CD14-positive monocyte (primary cell): ENCODE data around the gene GRXCR1. TPM values are rescaled to one million over a fixed set of nuclear protein-coding genes. Genes with fewer than 3 reads are reported as not detected.

Experiments used
- DNase-seq, 3 donors: peaks; one replicate each; pipeline ENCODE4 v3.0.0-alpha.2; 2011 to 2022
- H2AFZ ChIP-seq: 2 replicates; pipeline ENCODE4 v1.6.0; 2012; ENCODE audit warnings: mild to moderate bottlenecking, low read depth, low read length, inconsistent platforms; ENCODE audit not compliant: insufficient read depth, poor library complexity, severe bottlenecking
- H3K27ac ChIP-seq, 2 donors: 1 replicate in 1 of 2; 2 replicates in 1 of 2; pipeline ENCODE4 v1.5.1; 2012 to 2013; ENCODE audit warnings: low read length in 2 of 2, control low read depth in 1 of 2, inconsistent platforms in 1 of 2, low read depth in 1 of 2, mild to moderate bottlenecking in 1 of 2
- H3K27me3 ChIP-seq, 2 donors: one replicate each; pipeline versions ENCODE4 v1.6.0 to v1.6.1; 2011 to 2013; ENCODE audit warnings: low read length in 2 of 2; ENCODE audit not compliant: control insufficient read depth in 2 of 2, insufficient read depth in 2 of 2
- H3K36me3 ChIP-seq, 2 donors: replicated peaks in 1 of 2; 1 replicate in 1 of 2; 2 replicates in 1 of 2; pipeline versions ENCODE4 v1.5.1 to v1.6.1; 2012 to 2013; ENCODE audit warnings: low read length in 2 of 2, control low read depth in 1 of 2, inconsistent platforms in 1 of 2, mild to moderate bottlenecking in 1 of 2; ENCODE audit not compliant: insufficient read depth in 2 of 2, control insufficient read depth in 1 of 2
- H3K4me1 ChIP-seq, 2 donors: 1 replicate in 1 of 2; 2 replicates in 1 of 2; pipeline versions ENCODE4 v1.5.1 to v1.6.1; 2012 to 2013; ENCODE audit warnings: low read length in 2 of 2, control low read depth in 1 of 2, inconsistent platforms in 1 of 2, mild to moderate bottlenecking in 1 of 2, moderate library complexity in 1 of 2; ENCODE audit not compliant: insufficient read depth in 2 of 2, control insufficient read depth in 1 of 2
- H3K4me2 ChIP-seq: replicated peaks from 2 replicates; pipeline ENCODE3; 2012; ENCODE audit warnings: low read length, moderate library complexity, mild to moderate bottlenecking; ENCODE audit not compliant: poor library complexity, severe bottlenecking; ENCODE audit errors: extremely low read depth
- H3K4me3 ChIP-seq, 3 experiments: fragments of 200-600 bp in 1 of 3; sonication (generic) in 1 of 3; replicated peaks in 1 of 3; 1 replicate in 2 of 3; 2 replicates in 1 of 3; pipeline ENCODE4 v1.5.1; 2011 to 2013; ENCODE audit warnings: low read length in 3 of 3, mild to moderate bottlenecking in 3 of 3, control low read depth in 2 of 3, low read depth in 2 of 3, inconsistent platforms in 1 of 3, moderate library complexity in 1 of 3
- H3K79me2 ChIP-seq: 2 replicates; pipeline ENCODE4 v1.6.0; 2012; ENCODE audit warnings: mild to moderate bottlenecking, control low read depth, inconsistent platforms, low read length, moderate library complexity; ENCODE audit not compliant: insufficient read depth
- H3K9ac ChIP-seq: 2 replicates; pipeline ENCODE4 v1.6.0; 2017; ENCODE audit warnings: low read length, mild to moderate bottlenecking; ENCODE audit not compliant: insufficient read depth, poor library complexity, severe bottlenecking
- H3K9me3 ChIP-seq, 2 donors: replicated peaks in 1 of 2; 1 replicate in 1 of 2; 2 replicates in 1 of 2; pipeline versions ENCODE4 v1.5.1 to v1.6.1; 2012 to 2013; ENCODE audit warnings: low read length in 2 of 2, control low read depth in 1 of 2; ENCODE audit not compliant: control insufficient read depth in 1 of 2, insufficient read depth in 1 of 2
- H4K20me1 ChIP-seq: 2 replicates; pipeline ENCODE4 v1.6.0; 2012; ENCODE audit warnings: mild to moderate bottlenecking, low read length, control low read depth, moderate library complexity; ENCODE audit not compliant: insufficient read depth
- H3K27ac Mint-ChIP-seq, 7 donors: one replicate each; pipeline ENCODE4 v1.8.0; 2020; ENCODE audit warnings: mild to moderate bottlenecking in 7 of 7, mixed read lengths in 7 of 7, moderate library complexity in 6 of 7, inconsistent platforms in 2 of 7
- H3K27me3 Mint-ChIP-seq, 3 donors: one replicate each; pipeline ENCODE4 v1.8.0; 2021 to 2022; ENCODE audit warnings: low read depth in 3 of 3, mild to moderate bottlenecking in 3 of 3, mixed read lengths in 3 of 3, moderate library complexity in 3 of 3, inconsistent platforms in 1 of 3
- H3K36me3 Mint-ChIP-seq, 2 donors: one replicate each; pipeline ENCODE4 v1.8.0; 2020; ENCODE audit warnings: mixed read lengths in 2 of 2, inconsistent platforms in 1 of 2, mild to moderate bottlenecking in 1 of 2
- H3K4me1 Mint-ChIP-seq: one replicate; pipeline ENCODE4 v1.8.0; 2020; ENCODE audit warnings: mild to moderate bottlenecking, mixed read lengths
- H3K4me3 Mint-ChIP-seq, 2 donors: one replicate each; pipeline ENCODE4 v1.8.0; 2020; ENCODE audit warnings: mild to moderate bottlenecking in 2 of 2, mixed read lengths in 2 of 2, moderate library complexity in 1 of 2
- H3K9me3 Mint-ChIP-seq, 7 donors: one replicate each; pipeline ENCODE4 v1.8.0; 2020 to 2022; ENCODE audit warnings: mixed read lengths in 7 of 7, mild to moderate bottlenecking in 6 of 7, moderate library complexity in 6 of 7, inconsistent platforms in 2 of 7
- WGBS: methylation state at CpG from one replicate; pipeline ENCODE4 v1.1.5; 2013; ENCODE audit warnings: missing lambda C conversion rate; ENCODE audit not compliant: insufficient coverage; 5-methylcytosine and 5-hydroxymethylcytosine counted together
- intact Hi-C, 2 donors: fragments of 100-400 bp; cut with micrococcal nuclease; formaldehyde crosslinking; loops; one replicate each; pipeline versions ENCODE4 v1.15.0 to v1.15.1; 2023
- polyA plus RNA-seq, 3 donors: library from polyadenylated mRNA; depleted of rRNA in 1 of 3; unstranded in 2 of 3; stranded (reverse) in 1 of 3; fragments of 300-500 nt in 2 of 3; fragments of >200 nt in 1 of 3; fragmentation: Illumina TruSeq in 2 of 3; gene quantifications; 1 replicate in 2 of 3; 2 replicates in 1 of 3; pipeline ENCODE4 v1.2.3, GENCODE V29; 2012 to 2021
- TF ChIP-seq, protein P1 (sequence below): fragments of 200-600 bp; IDR thresholded peaks from one replicate; pipeline ENCODE4 v1.8.0; 2022; ENCODE audit warnings: antibody characterized with exemption, mild to moderate bottlenecking

GRXCR1 gene
- polyA plus RNA-seq, 3 donors = not detected

DNA sequence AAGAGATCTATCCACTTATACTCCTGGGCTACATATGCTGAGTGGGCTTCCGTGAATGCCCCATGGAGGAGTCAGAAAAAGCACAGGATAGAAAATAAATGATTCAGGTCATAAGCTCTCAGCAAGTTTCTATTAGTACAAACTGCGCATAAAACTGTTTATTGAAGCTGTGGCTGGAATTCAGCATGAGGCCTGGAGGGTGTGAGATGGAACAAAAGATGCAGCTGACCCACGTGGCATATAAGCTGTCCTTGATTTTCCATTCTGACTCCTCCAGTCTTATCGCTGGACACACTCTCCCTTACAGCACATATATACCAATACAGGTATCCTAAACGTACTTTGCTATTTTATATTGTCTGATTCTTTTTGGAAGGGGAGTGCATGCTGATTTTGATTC lies 17.9 kb downstream of the GRXCR1 start:
- TF ChIP-seq, protein P1, sequence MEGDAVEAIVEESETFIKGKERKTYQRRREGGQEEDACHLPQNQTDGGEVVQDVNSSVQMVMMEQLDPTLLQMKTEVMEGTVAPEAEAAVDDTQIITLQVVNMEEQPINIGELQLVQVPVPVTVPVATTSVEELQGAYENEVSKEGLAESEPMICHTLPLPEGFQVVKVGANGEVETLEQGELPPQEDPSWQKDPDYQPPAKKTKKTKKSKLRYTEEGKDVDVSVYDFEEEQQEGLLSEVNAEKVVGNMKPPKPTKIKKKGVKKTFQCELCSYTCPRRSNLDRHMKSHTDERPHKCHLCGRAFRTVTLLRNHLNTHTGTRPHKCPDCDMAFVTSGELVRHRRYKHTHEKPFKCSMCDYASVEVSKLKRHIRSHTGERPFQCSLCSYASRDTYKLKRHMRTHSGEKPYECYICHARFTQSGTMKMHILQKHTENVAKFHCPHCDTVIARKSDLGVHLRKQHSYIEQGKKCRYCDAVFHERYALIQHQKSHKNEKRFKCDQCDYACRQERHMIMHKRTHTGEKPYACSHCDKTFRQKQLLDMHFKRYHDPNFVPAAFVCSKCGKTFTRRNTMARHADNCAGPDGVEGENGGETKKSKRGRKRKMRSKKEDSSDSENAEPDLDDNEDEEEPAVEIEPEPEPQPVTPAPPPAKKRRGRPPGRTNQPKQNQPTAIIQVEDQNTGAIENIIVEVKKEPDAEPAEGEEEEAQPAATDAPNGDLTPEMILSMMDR = no peak
- no peak overlapping the region for H3K27ac Mint-ChIP-seq
- H3K4me3 Mint-ChIP-seq = no peak overlapping the region
- Histone ChIP-seq H3K4me3 (no peak overlapping the region), H4K20me1 (no peaks in the 10 kb centered on the region), H3K9me3 (peaks cover 0 to 5% of the 10 kb centered on the region in 2 donors), H3K4me1 (no peaks in the 10 kb centered on the region), H3K27me3 (no peaks in the 10 kb centered on the region), H3K27ac (no peak overlapping the region), H2AFZ (no peak overlapping the region), H3K79me2 (no peaks in the 10 kb centered on the region), H3K4me2 (no peak overlapping the region), H3K9ac (no peak overlapping the region), H3K36me3 (no peaks in the 10 kb centered on the region)
- intact Hi-C loops = no loop called here
- H3K9me3 Mint-ChIP-seq = peaks cover 0 to 12% (median 6%) of the 10 kb centered on the region in 7 donors
- DNase-seq = no peak
- no peaks in the 10 kb centered on the region for H3K36me3 Mint-ChIP-seq
- H3K27me3 Mint-ChIP-seq = peaks cover 0 to 1% (median 0%) of the 10 kb centered on the region in 3 donors
- 80% methylated on average over 1 of the region's 5 CpGs for WGBS
- H3K4me1 Mint-ChIP-seq = no peaks in the 10 kb centered on the region

DNA sequence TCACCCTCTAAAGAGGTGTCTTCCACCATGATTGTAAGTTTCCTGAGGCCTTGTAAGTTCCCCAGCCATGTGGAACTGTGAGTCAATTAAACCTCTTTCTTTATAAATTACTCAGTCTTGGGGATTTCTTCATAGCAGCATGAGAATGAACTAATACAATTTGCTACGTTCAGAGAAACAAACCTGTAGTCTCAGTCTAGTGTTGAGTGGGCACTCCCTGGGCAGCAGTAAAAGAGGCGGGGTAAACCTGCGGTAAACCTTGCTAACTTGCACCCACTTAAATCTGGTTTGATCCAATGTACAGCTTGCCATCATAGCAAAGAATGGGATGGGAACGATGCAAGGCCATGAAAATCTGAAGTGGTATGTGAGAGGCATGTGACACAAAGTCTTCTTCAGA lies 22.4 kb downstream of the GRXCR1 start:
- no peaks in the 10 kb centered on the region for H3K9me3 ChIP-seq
- H4K20me1 ChIP-seq = no peaks in the 10 kb centered on the region
- no peak overlapping the region for H2AFZ ChIP-seq
- WGBS = no CpG with 5 or more reads among the region's 4 CpGs
- H3K9ac ChIP-seq = no peak overlapping the region
- Mint-ChIP-seq H3K9me3 (peaks cover 0 to 8% (median 4%) of the 10 kb centered on the region in 7 donors), H3K36me3 (no peaks in the 10 kb centered on the region), H3K4me1 (no peaks in the 10 kb centered on the region), H3K4me3 (no peak overlapping the region), H3K27me3 (no peaks in the 10 kb centered on the region), H3K27ac (peak overlapping the region in 1 of 7 donors; percentile 42)
- H3K36me3 ChIP-seq = no peaks in the 10 kb centered on the region
- DNase-seq = no peak
- TF ChIP-seq, protein P1 = no peak
- H3K4me1 ChIP-seq = no peaks in the 10 kb centered on the region
- H3K27me3 ChIP-seq = no peaks in the 10 kb centered on the region
- H3K79me2 ChIP-seq = no peaks in the 10 kb centered on the region
- no peak overlapping the region for H3K4me2 ChIP-seq
- no peak overlapping the region for H3K4me3 ChIP-seq
- no peak overlapping the region for H3K27ac ChIP-seq
- intact Hi-C loops = no loop called here
